ENCODE measurements around the gene TM6SF1.

- no peak for TF ChIP-seq CTCF (IDR thresholded peaks at IDR 0.05; ENCODE audit: low read depth, low read length)
- no peak for TF ChIP-seq MYC (IDR thresholded peaks at IDR 0.05; ENCODE audit: low read depth, low read length)
These were observed 366 bp downstream of the TM6SF1 start for GRCh38 chr15:83107841-83108181.
